Cardiac muscle cell (in vitro differentiated cells and primary cell): ENCODE data around the gene NEK7. TPM values are rescaled to one million over a fixed set of nuclear protein-coding genes. Genes with fewer than 3 reads are reported as not detected.

Source experiments
- DNase-seq, 2 donors: peaks; one replicate each; pipeline versions ENCODE4 v3.0.0 to v3.0.0-alpha.2; 2010 to 2017; ENCODE audit warnings: low read depth in 1 of 2, low spot score in 1 of 2
- H3K27ac ChIP-seq: fragments of 200-600 bp; sonication (generic); 2 replicates; pipeline ENCODE4 v1.5.1; 2016
- H3K27me3 ChIP-seq: fragments of 200-600 bp; sonication (generic); 2 replicates; pipeline ENCODE4 v1.6.0; 2016; ENCODE audit warnings: control low read depth
- H3K36me3 ChIP-seq: fragments of 200-600 bp; sonication (generic); 2 replicates; pipeline ENCODE4 v1.5.1; 2016; ENCODE audit warnings: control low read depth
- H3K4me1 ChIP-seq: fragments of 200-600 bp; sonication (generic); 2 replicates; pipeline ENCODE4 v1.8.1; 2017; ENCODE audit warnings: low read depth, mild to moderate bottlenecking, mixed run types
- H3K4me3 ChIP-seq: fragments of 200-600 bp; sonication (generic); 2 replicates; pipeline ENCODE4 v1.5.1; 2016; ENCODE audit warnings: mild to moderate bottlenecking
- H3K9me3 ChIP-seq: fragments of 200-600 bp; sonication (generic); 2 replicates; pipeline ENCODE4 v1.5.1; 2017; ENCODE audit warnings: low read depth, mild to moderate bottlenecking, control low read depth
- polyA plus RNA-seq: library from polyadenylated mRNA; unstranded; fragments of >200 nt; fragmentation: Nextera tagmentation; extraction: Ambion mirVana; gene quantifications from 2 replicates; pipeline ENCODE4 v1.2.1, GENCODE V29; 2016
- total RNA-seq: library from RNA; depleted of rRNA; stranded (reverse); fragments of >200 nt; gene quantifications from 2 replicates; pipeline ENCODE4 v1.2.3, GENCODE V29; 2016
- TF ChIP-seq, protein P1 (sequence below): IDR thresholded peaks from 2 replicates; pipeline ENCODE4 v1.5.1; 2012; ENCODE audit warnings: low read depth, mild to moderate bottlenecking, low read length

The NEK7 gene
- total and polyA plus RNA-seq, 2 experiments from 2014 or later = 46.1 to 63.1 TPM

DNA sequence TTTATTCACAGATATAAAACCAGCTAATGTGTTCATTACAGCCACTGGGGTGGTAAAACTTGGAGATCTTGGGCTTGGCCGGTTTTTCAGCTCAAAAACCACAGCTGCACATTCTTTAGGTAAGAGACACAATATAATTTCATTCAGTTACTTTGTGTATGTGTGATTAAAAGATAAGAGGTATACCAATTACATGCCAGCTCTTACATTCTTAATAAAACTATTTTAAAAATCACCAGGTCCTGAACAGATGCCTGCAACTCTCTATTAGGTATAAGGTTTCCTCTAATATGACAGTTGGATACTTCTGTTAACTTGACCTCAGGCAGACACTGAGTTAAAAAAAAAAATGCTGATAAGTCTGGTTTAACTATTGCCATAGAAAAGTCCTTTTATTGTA, 122.1 kb downstream of the NEK7 start:
- TF ChIP-seq, protein P1, sequence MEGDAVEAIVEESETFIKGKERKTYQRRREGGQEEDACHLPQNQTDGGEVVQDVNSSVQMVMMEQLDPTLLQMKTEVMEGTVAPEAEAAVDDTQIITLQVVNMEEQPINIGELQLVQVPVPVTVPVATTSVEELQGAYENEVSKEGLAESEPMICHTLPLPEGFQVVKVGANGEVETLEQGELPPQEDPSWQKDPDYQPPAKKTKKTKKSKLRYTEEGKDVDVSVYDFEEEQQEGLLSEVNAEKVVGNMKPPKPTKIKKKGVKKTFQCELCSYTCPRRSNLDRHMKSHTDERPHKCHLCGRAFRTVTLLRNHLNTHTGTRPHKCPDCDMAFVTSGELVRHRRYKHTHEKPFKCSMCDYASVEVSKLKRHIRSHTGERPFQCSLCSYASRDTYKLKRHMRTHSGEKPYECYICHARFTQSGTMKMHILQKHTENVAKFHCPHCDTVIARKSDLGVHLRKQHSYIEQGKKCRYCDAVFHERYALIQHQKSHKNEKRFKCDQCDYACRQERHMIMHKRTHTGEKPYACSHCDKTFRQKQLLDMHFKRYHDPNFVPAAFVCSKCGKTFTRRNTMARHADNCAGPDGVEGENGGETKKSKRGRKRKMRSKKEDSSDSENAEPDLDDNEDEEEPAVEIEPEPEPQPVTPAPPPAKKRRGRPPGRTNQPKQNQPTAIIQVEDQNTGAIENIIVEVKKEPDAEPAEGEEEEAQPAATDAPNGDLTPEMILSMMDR = no peak
- peaks cover 9% of the 10 kb centered on the region for H3K4me1 ChIP-seq
- H3K4me3 ChIP-seq = no peak overlapping the region
- no peaks in the 10 kb centered on the region for H3K27me3 ChIP-seq
- H3K36me3 ChIP-seq = no peaks in the 10 kb centered on the region
- DNase-seq = no peak
- H3K27ac ChIP-seq = no peak overlapping the region
- H3K9me3 ChIP-seq = no peaks in the 10 kb centered on the region

DNA sequence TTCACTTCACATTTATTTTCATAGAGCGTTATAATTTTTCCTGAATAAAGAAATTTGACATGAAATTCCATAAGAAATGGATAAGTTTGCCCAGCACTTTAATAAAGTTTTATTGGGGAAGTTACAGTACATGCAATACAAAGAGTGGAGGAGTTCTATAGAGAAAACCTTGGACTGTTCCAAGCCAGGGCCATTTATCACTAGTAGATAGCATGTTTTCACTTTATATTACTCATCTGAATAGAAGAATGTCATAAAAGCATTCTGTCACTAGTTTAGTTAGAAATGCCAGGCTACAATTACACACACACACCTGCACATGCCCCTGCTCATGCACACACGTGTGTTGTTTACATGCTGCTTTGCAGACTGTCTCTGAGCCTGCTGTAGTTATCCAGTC, 123.3 kb downstream of the NEK7 start:
- Histone ChIP-seq H3K4me1 (peaks cover 5% of the 10 kb centered on the region), H3K27ac (no peak overlapping the region), H3K4me3 (no peak overlapping the region), H3K36me3 (no peaks in the 10 kb centered on the region), H3K27me3 (no peaks in the 10 kb centered on the region), H3K9me3 (no peaks in the 10 kb centered on the region)
- TF ChIP-seq, protein P1 = no peak
- DNase-seq = no peak

DNA sequence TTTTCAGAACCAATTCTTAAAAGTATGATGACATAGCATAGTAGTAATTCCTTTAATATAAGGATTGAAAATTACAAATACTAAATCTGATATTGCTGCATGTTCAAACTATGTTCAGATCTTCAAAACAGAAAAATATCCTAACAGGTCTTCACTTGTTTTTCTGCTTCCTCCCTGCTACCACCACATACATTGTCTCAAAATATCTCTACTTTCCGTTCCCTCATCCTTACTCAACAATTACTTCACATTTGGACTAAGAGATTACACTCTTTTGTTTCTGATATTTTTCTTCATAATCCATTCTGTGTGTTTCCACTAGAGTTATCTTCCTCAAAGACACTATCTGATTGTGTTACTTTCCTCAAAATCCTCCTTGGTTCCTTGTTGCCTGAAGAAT, 125.1 kb downstream of the NEK7 start:
- Histone ChIP-seq H3K4me1 (no peaks in the 10 kb centered on the region), H3K27me3 (no peaks in the 10 kb centered on the region), H3K4me3 (no peak overlapping the region), H3K27ac (no peak overlapping the region), H3K9me3 (no peaks in the 10 kb centered on the region), H3K36me3 (no peaks in the 10 kb centered on the region)
- TF ChIP-seq, protein P1 = no peak
- no peak for DNase-seq

DNA sequence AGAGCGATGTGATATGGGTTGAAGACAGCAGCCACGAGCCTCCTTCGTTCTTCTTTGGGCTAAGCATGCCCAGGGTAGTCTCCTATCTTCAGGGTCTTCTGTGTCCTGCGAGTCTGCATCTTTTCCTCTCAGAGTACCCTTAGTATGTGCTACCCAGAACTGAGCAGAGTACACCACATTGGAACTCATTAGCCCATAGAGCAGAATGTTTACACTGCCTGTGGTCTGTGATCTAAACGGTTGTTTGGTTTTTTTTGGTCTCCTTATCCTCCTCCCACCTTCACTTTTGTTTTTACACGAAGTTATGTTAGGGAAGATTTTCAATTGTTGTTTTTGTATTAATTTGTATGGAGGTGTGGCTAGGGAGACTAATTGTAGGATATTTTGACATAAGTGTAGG, 126.4 kb downstream of the NEK7 start:
- DNase-seq = no peak
- H3K36me3 ChIP-seq = no peaks in the 10 kb centered on the region

DNA sequence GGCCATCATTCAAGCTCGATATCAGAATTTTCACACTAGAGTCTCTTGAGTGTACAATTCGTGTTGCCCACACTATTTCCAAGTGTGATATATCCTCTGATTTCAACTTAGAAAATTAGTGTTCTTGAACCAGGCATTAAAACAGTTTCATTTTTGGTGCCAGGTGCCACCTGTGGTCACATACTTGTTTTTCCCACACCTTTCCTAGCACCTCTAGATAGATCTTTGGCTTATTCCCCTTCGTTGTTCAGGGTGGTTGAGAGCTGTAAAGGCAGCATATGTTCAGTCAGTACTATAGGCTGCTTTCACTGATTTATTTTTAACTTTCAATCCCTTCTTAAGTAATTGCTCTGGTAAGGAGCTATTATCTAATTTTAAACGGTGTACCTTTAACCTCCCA, 131.1 kb downstream of the NEK7 start:
- no peaks in the 10 kb centered on the region for H3K27me3 ChIP-seq
- H3K27ac ChIP-seq = peak overlapping the region; percentile 56
- TF ChIP-seq, protein P1 = no peak
- peaks cover 20% of the 10 kb centered on the region for H3K4me1 ChIP-seq
- no peaks in the 10 kb centered on the region for H3K36me3 ChIP-seq
- no peak overlapping the region for H3K4me3 ChIP-seq
- no peaks in the 10 kb centered on the region for H3K9me3 ChIP-seq
- no peak for DNase-seq

More for the DNA sequence above, 126.4 kb downstream of the NEK7 start:
- no peak overlapping the region for H3K4me3 ChIP-seq
- H3K27ac ChIP-seq = no peak overlapping the region
- H3K9me3 ChIP-seq = no peaks in the 10 kb centered on the region
- H3K4me1 ChIP-seq = peaks cover 7% of the 10 kb centered on the region
- H3K27me3 ChIP-seq = no peaks in the 10 kb centered on the region
- TF ChIP-seq, protein P1 = no peak
